ENCODE measurements around the gene NRSN2. TPM values are rescaled to one million over a fixed set of nuclear protein-coding genes. Genes with fewer than 3 reads are reported as not detected.
A peak's percentile ranks its signal among the peaks of the same experiment; 100 is the strongest.

The NRSN2 gene
- total and polyA plus RNA-seq, 7 donors: 1.6 to 5.0 (median 3.4) TPM

- 48 to 59% (median 54%) methylated on average over 5 of the region's 5 CpGs for WGBS, 3 donors
- Histone ChIP-seq H3K9me3 (no peaks in the 10 kb centered on the region), H3K27ac (no peak overlapping the region), H3K4me1 (no peaks in the 10 kb centered on the region), H3K36me3 (ENCODE audit: insufficient read depth in 1 of 2, low read depth in 1 of 2) (no peaks in the 10 kb centered on the region), H3K27me3 (ENCODE audit: insufficient read depth in 3 of 3, low read length in 2 of 3) (peaks cover 0 to 24% (median 2%) of the 10 kb centered on the region in 3 donors), H3K4me3 (no peak overlapping the region)
- ATAC-seq (no peak), DNase-seq (no peak)
- no peak for TF ChIP-seq CTCF (IDR thresholded peaks at IDR 0.05)
- intact Hi-C loops (cut with DNase I): no loop called here
Measured at GRCh38 chr20:378961-379336, 32.0 kb downstream of the NRSN2 start.

GRCh38 chr20:380763-381580 lies 34.1 kb downstream of the NRSN2 start:
- Histone ChIP-seq H3K27ac (peak overlapping the region; percentile 5), H3K4me1 (no peaks in the 10 kb centered on the region), H3K36me3 (ENCODE audit: insufficient read depth in 1 of 2, low read depth in 1 of 2) (no peaks in the 10 kb centered on the region), H3K27me3 (ENCODE audit: insufficient read depth in 3 of 3, low read length in 2 of 3) (peaks cover 0 to 24% (median 2%) of the 10 kb centered on the region in 3 donors), H3K4me3 (peak overlapping the region; percentile 65), H3K9me3 (no peaks in the 10 kb centered on the region)
- intact Hi-C loops (cut with DNase I): no loop called here
- ATAC-seq: peak; percentile 39 to 45 (median 40)
- no peak for TF ChIP-seq CTCF (IDR thresholded peaks at IDR 0.05)
- 1 to 2% (median 1%) methylated on average over 76 to 93 of the region's 93 CpGs for whole genome bisulfite sequencing, 3 donors
- peak; percentile 62 to 63 for DNase-seq

GRCh38 chr20:381581-382290 lies 34.8 kb downstream of the NRSN2 start:
- ATAC-seq (peak; percentile 67 to 79 (median 69)), DNase-seq (peak; percentile 71 to 82)
- intact Hi-C loops (cut with DNase I): no loop called here
- H3K27me3 ChIP-seq (ENCODE audit: insufficient read depth in 3 of 3, low read length in 2 of 3): peaks cover 0 to 24% (median 2%) of the 10 kb centered on the region in 3 donors
- peak overlapping the region; percentile 65 for H3K4me3 ChIP-seq
- no peak overlapping the region for H3K27ac ChIP-seq
- no peak for TF ChIP-seq CTCF (IDR thresholded peaks at IDR 0.05)
- H3K9me3 ChIP-seq: no peaks in the 10 kb centered on the region
- 2 to 4% (median 3%) methylated on average over 27 to 49 of the region's 49 CpGs for WGBS, 3 donors
- no peaks in the 10 kb centered on the region for H3K4me1 ChIP-seq
- no peaks in the 10 kb centered on the region for H3K36me3 ChIP-seq (ENCODE audit: insufficient read depth in 1 of 2, low read depth in 1 of 2)

- no peaks in the 10 kb centered on the region for H3K36me3 ChIP-seq (ENCODE audit: insufficient read depth in 1 of 2, low read depth in 1 of 2)
- no peak for DNase-seq
- H3K27ac ChIP-seq: no peak overlapping the region
- intact Hi-C loops (cut with DNase I): no loop called here
- 68 to 82% (median 72%) methylated on average over 7 to 8 of the region's 8 CpGs for WGBS, 3 donors
- peaks cover 0 to 24% (median 2%) of the 10 kb centered on the region in 3 donors for H3K27me3 ChIP-seq (ENCODE audit: insufficient read depth in 3 of 3, low read length in 2 of 3)
- H3K9me3 ChIP-seq: no peaks in the 10 kb centered on the region
- H3K4me3 ChIP-seq: no peak overlapping the region
- peak in 3 of 4 donors; percentile 29 to 41 (median 31) for ATAC-seq
- no peak for TF ChIP-seq CTCF (IDR thresholded peaks at IDR 0.05)
- no peaks in the 10 kb centered on the region for H3K4me1 ChIP-seq
Measured at GRCh38 chr20:382291-383115, 35.6 kb downstream of the NRSN2 start.

Data from psoas muscle (tissue), 8 donors.